Measurements from ENCODE around the gene ALG6. TPM values are rescaled to one million over a fixed set of nuclear protein-coding genes. Genes with fewer than 3 reads are reported as not detected.
"Not testable (repeated sequence)": the region's sequence is repeated elsewhere in the genome, so short reads cannot be mapped to it uniquely, and the experiment has no call there.

ALG6 gene
- total RNA-seq, 1 donor from 2014 or later, result 16.2 TPM

DNA sequence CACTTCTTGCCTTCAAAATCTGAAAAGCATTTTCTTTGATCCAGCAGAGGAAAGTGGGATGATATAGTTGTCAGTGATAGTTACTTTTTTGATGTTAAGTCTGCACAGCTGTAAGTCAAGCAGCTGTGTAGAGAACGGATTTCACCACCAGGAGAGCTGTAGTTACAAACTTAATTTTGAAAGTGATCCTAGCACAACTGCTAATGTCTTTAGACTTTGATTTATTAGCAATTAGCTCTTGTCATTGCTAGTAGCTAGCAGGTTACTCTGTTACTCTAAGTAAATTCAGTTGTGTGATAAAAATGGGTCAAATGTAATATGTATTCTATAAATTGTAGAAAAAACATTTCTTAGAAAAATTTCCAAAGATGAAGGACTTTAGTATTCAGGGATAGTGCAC, 46.0 kb downstream of the ALG6 start:
- DNase-seq (ENCODE audit: low read depth, low spot score), result no peak

DNA sequence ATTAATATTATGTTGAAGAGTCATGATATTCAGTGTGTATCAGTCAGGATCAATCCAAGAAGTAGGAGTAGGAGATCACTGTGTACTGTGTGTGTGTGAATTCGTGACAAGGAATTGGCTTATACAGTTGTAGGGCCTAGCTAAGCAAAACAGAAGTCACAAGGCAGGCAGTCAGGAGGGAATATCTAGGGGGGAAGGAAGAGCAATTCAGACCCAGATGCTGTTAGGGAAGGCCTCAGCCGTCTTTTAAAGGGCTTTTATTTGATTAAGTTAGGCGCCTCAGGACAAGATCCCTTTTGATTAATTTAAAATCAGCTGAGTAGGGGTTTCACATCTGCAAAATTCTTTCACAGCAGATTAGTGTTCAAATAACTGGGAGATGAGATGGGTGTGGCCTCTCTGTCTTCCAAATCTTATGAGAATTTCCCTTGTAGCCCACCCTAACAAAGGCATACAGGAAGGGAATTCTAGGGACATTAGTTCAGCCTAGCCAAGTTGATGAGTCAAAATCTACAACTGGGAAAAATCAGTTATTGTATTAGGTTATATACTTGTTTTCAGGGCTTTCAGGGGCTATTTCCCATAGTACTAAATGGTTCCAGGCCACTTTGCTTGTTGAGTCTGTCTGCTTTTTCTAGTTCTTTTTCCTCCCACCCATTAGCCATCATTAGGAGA, 47.4 kb downstream of the ALG6 start:
- DNase-seq (ENCODE audit: low read depth, low spot score), result no peak

DNA sequence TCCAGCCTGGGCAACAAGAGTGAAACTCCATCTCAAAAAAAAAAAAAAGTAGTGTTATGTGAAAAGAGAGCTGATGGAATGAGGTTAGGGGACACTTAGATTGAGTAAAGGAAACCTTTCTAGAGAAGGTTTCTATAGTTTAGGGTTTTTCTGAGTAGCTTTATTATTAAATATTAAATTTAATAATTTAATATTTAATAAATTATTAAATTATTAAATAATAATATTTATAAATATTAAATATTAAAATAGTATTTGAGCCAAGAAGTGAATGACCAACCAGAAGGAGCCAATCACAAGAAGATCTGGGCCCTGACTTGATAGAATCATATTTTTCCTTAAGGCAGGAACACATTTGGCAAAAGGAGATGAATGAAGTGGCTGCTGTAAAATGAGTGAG, 50.7 kb downstream of the ALG6 start:
- no peak for DNase-seq (ENCODE audit: low read depth, low spot score)

DNA sequence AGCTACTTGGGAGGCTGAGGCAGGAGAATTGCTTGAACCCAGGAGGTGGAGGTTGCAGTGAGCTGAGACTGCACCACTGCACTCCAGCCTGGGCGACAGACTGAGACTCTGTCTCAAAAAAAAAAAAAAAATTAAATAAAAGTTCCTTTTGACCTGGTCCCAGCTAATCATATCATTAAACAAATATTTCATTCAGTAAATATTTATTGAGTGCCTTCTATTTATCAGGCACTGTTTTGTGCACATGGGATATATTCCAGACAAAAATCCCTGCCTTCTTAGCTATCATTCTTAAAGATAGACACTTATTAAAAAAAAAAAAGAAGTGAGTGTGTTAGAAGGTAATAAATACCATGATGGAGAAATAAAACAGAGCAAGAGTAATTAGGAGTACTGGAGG, 53.3 kb downstream of the ALG6 start:
- not testable (repeated sequence) for DNase-seq (ENCODE audit: low read depth, low spot score)

DNA sequence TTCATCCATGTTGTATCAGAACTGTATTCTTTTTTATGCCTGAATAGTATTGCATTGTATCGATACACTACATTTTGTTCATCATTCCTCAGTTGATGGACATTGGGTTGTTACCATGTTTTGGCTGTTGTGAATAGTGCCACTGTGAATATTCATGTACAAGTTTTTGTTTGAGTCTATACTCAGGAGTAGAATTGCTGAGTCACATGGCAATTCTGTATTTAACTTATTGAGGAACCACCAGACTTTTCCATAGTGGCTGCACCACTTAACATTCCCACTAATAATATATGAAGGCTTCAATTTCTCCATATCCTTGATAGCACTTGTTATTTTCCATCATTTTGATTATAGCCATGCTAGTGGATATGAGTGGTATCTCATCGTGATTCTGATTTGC, 56.2 kb downstream of the ALG6 start:
- no peak for DNase-seq (ENCODE audit: low read depth, low spot score)

DNA sequence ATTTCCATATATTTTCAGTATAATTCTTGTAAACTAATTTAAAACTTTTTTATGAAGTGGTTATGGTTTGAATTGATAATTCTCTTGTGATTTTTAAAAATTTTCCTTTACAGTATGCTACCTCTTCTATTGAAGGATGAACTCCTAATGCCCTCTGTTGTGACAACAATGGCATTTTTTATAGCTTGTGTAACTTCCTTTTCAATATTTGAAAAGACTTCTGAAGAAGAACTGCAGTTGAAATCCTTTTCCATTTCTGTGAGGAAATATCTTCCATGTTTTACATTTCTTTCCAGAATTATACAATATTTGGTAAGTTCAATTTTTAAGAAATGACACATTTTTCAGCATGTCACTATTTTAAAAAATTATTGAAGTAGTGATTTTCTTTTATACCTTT, 61.4 kb downstream of the ALG6 start:
- DNase-seq (ENCODE audit: low read depth, low spot score), result no peak

DNA sequence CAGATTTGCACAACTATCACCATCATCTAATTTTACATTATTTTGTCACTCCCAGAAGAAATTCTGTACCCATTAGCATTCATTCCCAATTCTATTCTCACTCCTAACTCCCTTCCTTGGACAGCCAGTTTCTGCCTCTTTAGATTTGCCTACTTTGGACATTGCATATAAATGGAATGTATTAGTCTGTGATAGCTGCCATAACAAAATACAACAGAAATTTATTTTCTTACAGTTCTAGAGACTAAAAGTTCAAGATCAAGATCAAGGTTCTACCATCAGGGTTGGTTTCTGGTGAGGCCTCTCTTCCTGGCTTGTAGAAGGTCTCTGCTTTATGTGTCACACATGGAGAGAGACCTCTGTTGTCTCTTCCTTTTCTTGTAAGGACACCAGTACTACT, 61.9 kb downstream of the ALG6 start:
- no peak for DNase-seq (ENCODE audit: low read depth, low spot score)

DNA sequence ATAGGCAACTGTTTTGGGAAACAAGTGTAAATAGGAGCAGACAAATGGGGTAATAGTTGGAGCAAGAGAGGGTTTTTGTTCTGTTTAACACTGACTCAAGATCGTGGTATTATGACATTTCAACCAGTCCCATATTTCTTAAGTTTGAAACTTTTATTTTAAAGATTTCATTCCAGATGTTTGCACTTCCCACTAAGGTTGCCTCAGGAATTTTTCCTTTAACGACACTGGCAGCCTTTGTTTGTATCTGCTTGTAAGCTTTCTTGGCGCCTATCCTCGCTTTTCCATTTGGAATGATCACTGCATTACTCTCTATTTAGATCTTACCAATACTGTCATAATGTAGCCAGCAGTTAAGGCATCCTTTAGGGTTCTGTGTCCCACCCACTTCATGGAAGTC, 67.7 kb downstream of the ALG6 start:
- DNase-seq (ENCODE audit: low read depth, low spot score), result no peak

DNA sequence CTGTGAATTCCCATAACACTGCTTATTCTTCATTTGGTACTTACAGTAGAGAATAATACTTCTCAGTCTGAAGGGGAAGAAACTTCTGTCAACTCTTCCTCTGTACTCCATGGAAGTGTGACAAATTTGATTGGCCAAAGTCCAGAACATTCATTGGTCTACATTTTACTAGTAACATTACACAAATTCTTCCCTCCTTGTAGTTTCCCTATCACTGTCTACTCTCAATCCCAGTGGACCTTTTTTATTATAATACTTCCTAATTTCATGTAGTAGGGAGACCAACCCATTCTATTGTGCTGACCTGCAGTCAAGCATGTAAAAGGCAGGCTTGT, 74.7 kb downstream of the ALG6 start:
- DNase-seq (ENCODE audit: low read depth, low spot score), result no peak

DNA sequence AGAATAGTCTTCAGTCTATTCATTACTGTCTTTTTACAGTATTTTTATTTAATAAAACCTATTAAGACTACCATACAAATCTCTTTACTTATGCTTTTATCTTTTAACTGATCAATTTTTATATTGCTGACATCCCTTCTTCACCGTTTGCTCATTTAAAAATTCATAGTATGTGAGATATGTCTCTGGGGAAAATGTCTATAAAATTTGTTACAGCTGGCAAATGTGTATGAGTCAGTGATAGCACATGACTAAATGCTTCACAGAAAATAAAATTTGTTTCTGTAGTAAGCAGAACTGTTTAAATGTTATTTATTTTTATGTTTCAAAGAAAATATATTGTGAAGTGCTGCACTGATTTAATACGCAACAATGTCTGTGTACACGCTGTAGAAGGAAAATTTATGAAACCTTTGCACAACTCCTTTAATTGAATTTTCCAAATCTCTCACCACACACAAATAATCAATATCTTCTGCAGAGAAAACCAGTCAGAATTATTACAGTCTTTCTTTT, 81.4 kb downstream of the ALG6 start:
- DNase-seq (ENCODE audit: low read depth, low spot score), result no peak

DNA sequence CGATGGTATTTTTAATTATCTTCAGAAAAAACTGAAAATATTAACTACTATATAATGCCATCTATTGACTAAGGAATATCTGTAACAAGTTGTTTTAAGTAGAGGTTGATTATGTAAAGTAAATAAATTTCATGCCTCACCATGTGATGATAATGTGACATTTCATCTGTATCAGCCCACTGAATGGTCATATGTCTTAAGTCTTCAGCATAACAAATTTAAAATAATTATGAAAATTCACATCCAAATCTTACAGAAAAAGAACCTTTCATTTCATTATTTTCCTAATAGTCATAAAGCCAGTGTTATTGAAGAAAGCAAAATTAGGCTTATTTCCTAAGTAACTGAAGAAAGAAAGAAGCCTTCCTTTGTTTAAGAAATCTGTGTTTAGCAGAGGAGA, 83.0 kb downstream of the ALG6 start:
- no peak for DNase-seq (ENCODE audit: low read depth, low spot score)

DNA sequence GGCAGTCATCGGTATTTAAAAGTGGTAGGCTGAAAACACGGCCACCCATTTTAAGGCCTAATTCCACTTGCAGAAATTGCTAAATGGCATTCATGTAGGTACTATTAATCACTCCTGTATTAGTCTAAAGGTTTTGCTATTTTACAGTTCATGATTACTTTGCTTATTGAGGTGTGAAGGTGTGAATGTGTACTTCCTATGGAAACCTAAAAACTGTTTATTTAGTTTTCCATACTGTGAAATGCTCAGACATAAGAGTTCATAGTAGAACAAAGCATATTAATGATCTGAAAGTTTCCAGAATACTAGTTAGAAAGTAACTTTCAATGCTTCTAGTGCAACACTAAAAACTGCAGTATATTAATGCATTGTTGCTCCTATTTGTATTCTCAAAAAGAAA, 85.8 kb downstream of the ALG6 start:
- no peak for DNase-seq (ENCODE audit: low read depth, low spot score)

DNA sequence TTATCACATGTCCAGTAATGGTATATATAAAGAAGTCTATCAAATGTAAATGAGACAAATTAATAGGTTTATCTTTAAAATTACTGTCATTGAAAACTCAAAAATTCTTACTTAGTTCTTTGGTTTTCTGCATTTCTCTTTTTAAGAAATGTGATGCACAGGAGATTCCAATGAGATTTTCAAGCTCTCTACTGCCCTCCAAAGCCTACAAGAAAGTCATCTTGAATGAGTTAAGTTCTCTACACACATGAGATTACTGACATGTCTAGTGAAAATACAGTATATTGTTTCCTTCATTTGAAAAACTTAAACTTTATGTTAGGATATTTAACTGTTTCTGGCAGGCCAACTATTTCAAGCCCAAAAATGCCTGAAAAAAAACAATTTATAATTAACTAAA, 86.8 kb downstream of the ALG6 start:
- no peak for DNase-seq (ENCODE audit: low read depth, low spot score)

DNA sequence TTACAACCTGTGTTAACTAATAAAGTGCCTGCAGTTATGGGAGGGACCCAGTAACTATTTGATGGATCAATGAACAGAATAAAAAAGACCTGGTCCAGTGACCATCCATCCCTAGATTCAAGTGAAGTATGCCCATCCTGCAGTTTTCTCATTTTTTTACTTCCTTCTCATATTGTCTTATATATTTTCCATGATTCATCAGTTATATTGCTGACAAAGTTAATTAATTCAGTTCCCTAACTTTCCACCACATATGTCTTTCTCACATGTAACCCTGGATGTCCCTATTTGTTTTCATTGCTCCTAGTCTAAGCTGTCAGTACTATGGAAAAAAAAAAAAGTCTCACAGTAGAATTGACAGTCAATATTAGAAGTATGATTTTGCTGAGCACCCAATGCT, 91.3 kb downstream of the ALG6 start:
- DNase-seq (ENCODE audit: low read depth, low spot score), result no peak

DNA sequence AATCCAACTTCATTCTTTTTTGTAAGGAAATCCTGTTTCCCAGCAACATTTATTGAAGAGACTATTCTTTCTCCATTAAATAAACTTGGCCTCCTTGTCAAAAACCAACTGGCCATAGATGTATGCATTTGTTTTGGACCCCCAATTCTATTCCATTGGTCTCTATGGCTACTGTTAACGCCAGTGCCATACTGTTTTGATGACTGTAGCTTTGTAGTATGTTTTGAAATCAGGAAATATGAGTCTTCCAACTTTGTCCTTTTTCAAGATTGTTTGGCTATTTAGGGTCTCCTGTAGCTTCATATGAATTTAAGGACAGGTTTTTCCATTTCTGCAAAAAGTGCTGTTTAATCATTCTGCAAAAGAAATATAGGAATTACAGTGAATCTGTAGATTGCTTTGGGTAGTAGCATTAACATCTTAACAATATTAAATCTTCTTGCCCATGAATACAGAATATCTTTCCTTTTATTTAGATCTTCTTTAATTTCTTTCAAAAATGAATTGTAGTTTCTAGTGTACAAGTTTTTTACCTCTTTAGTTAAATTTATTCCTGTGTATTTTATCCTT, 94.3 kb downstream of the ALG6 start:
- DNase-seq (ENCODE audit: low read depth, low spot score), result no peak

DNA sequence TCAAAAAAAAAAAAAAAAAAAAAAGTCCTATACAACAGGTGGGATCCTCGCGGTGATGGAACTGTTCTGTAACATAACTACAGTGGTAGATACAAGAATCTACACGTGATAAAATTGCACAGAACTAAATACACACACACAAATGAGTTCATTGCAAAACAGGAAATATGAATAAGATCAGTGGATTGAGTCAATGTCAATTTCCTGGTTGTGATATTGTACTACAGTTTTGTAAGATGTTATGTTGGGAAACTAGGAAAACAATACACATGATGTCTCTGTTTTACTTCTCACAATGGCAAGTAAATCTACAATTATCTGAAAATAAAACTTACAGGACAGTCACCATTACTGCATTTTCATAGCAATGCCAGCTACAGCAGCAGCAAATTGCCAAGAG, 95.8 kb downstream of the ALG6 start:
- DNase-seq (ENCODE audit: low read depth, low spot score), result peak; percentile 83

DNA sequence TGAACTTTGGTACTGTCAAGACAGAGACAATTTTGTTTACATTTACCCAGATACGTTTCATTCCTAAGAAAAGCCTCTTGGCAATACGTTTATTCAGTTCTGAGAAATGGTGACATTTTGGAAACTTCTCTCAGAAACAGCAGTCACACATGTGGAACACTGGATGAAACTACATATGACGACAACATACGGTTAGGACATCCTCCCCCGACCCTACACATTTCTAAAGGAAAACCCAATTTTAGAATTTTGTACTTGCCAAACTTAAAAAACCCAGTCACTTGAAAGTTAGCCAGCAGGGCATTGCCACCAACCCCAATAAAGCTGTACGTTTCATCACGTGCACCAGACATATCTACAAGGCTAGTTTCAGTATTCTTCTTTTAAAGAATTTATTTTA, 98.8 kb downstream of the ALG6 start:
- DNase-seq (ENCODE audit: low read depth, low spot score), result no peak

DNA sequence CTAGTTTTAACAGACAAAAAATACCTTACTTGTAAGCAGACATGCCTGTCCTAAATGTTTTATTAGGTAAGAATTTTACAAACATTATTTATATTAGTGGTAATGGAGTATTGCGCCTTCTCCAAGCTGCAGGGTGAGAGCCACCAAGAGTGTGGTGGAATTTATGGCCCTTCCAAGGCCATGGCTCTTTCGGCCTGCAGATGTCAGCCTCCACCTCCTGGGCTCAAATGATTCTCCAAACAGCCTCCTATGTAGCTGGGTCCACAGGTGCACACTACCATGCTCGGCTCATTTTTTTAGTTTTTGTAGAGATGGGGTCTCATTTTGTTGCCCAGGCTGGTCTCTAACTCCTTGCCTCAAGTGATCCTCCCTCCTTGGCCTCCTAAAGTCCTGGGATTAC, 99.3 kb downstream of the ALG6 start:
- no peak for DNase-seq (ENCODE audit: low read depth, low spot score)

DNA sequence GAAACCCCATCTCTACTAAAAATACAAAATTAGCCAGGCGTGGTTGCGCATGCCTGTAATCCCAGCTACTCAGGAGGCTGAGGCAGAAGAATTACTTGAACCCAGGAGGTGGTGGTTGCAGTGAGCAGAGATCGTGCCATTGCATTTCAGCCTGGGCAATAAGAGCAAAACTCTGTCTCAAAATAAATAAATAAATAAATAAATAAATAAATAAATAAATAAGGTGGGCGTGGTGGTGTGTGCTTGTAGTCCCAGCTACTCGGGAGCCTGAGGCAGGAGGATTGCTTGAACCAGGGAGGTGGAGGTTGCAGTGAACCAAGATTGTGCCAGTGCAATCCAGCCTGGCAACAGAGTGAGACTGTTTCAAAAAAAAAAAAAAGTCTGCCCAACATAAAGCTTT, 101.3 kb downstream of the ALG6 start:
- not testable (repeated sequence) for DNase-seq (ENCODE audit: low read depth, low spot score)

DNA sequence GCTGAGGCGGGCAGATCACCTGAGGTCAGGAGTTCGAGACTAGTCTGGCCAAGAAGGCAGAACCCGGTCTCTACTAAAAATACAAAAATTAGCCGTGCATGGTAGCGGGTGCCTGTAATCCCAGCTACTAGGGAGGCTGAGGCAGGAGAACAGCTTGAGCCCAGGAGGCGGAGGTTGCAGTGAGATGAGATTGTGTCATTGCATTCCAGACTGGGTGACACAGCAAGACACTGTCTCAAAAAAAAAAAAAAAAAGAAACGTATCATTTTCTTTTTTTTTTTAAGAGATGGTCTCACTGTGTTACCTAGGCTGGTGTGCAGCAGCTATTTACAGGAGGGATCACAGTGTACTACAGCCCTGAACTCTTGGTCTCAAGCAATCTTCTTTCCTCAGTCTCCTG, 108.3 kb downstream of the ALG6 start:
- DNase-seq (ENCODE audit: low read depth, low spot score), result no peak

DNA sequence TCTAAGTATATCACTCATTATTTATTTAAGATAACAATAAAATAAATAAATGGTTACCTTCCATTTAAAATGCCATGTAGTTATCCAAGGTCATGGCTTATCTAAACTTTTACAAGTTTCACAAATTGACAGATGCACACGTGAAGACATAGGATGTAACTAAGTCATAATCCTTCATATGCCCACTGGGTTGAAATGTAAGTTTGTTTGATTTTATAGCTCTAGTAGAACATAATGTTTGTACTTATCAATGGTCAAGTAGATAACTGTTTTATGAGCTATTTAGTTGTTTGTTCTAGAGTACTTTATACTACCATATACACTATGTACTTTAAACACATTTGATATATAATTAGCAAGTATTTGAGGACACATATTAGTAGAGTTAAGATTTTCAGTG, 112.6 kb downstream of the ALG6 start:
- DNase-seq (ENCODE audit: low read depth, low spot score), result no peak

DNA sequence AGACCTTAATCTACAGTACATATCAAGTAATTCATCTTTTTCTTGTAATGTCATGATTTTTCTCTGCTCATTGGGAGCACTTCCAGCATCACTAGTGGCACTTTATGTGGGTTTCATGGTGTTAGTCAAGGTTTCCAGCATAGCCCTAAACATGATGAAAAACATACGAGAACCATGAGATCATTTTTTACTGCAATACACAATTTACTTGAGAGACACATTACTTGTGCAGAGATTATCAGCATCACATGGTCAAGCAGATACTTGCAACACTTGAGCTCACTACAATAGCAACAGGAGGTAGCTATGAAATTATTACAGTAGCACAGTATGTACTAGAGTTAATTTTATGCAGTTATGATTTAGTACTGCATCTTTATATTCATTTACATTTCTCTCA, 119.2 kb downstream of the ALG6 start:
- no peak for DNase-seq (ENCODE audit: low read depth, low spot score)

DNA sequence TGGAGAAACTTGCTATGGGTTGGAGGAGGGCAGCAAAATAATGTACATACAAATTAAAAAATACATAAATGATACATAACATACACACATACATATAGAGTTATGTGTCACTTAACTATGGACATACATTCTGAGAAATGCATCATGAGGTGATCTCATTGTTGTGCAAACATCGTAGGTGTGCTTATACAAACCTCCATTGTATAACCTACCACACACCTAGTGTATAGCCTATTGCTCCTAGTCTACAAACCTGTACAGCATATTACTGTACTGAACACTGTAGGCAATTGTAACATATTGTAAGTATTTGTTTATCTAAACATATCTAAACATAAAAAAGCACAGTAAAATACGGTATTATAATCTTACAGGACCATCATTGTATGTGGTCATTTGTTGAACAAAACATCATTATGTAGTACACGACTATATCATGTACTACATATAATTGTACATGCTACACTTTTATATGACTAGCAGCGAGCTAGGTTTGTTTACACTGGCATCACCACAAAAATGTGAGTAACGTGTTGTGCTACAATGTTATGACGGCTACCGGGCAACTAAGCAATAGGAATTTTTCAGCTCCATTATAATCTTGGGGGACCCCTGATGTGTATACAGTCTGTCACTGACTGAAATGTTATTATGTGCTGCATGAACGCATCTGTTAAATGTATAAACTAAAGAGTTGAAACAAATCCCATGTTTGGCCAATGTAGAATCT, 120.1 kb downstream of the ALG6 start:
- no peak for DNase-seq (ENCODE audit: low read depth, low spot score)
